Measurements from ENCODE around the gene CDCA7L.
A peak's percentile ranks its signal among the peaks of the same experiment; 100 is the strongest.

CDCA7L gene

GRCh38 chr7:21945454-21946221, at the start of gene CDCA7L:
Gene CDCA7L (minus strand): TSS chr7:21945899. CDS start chr7:21945804, 95 bp downstream.
- Histone ChIP-seq H3K4me1 (ENCODE audit: control insufficient read depth, insufficient read depth, low read length) (peaks cover 9% of the 10 kb centered on the region), H3K27ac (ENCODE audit: low read depth, low read length) (peak within 1 kb of the TSS; percentile 68), H3K4me3 (ENCODE audit: low read length) (peak within 1 kb of the TSS; percentile 81), H3K36me3 (ENCODE audit: control insufficient read depth, insufficient read depth, low read length) (no peaks in the 10 kb centered on the region), H3K27me3 (ENCODE audit: control insufficient read depth, insufficient read depth, low read length) (no peaks in the 10 kb centered on the region), H3K9ac (ENCODE audit: low read length) (peak within 1 kb of the TSS; percentile 57)

- H3K4me3 ChIP-seq (ENCODE audit: low read length): no peak overlapping the region
- H3K27ac ChIP-seq (ENCODE audit: low read depth, low read length): no peak overlapping the region
- no peak overlapping the region for H3K9ac ChIP-seq (ENCODE audit: low read length)
- H3K27me3 ChIP-seq (ENCODE audit: control insufficient read depth, insufficient read depth, low read length): no peaks in the 10 kb centered on the region
- H3K4me1 ChIP-seq (ENCODE audit: control insufficient read depth, insufficient read depth, low read length): no peaks in the 10 kb centered on the region
- H3K36me3 ChIP-seq (ENCODE audit: control insufficient read depth, insufficient read depth, low read length): no peaks in the 10 kb centered on the region
These were observed 40.4 kb upstream of the CDCA7L start for GRCh38 chr7:21986096-21986495.

- Histone ChIP-seq H3K4me1 (ENCODE audit: control insufficient read depth, insufficient read depth, low read length) (no peaks in the 10 kb centered on the region), H3K27ac (ENCODE audit: low read depth, low read length) (no peak overlapping the region), H3K27me3 (ENCODE audit: control insufficient read depth, insufficient read depth, low read length) (no peaks in the 10 kb centered on the region), H3K36me3 (ENCODE audit: control insufficient read depth, insufficient read depth, low read length) (no peaks in the 10 kb centered on the region), H3K9ac (ENCODE audit: low read length) (no peak overlapping the region), H3K4me3 (ENCODE audit: low read length) (no peak overlapping the region)
These were observed 38.3 kb upstream of the CDCA7L start for GRCh38 chr7:21984042-21984441.

GRCh38 chr7:21983056-21983455, 37.4 kb upstream of the CDCA7L start:
- Histone ChIP-seq H3K4me3 (ENCODE audit: low read length) (no peak overlapping the region), H3K9ac (ENCODE audit: low read length) (no peak overlapping the region), H3K27me3 (ENCODE audit: control insufficient read depth, insufficient read depth, low read length) (no peaks in the 10 kb centered on the region), H3K4me1 (ENCODE audit: control insufficient read depth, insufficient read depth, low read length) (no peaks in the 10 kb centered on the region), H3K27ac (ENCODE audit: low read depth, low read length) (no peak overlapping the region), H3K36me3 (ENCODE audit: control insufficient read depth, insufficient read depth, low read length) (no peaks in the 10 kb centered on the region)

- H3K9ac ChIP-seq (ENCODE audit: low read length): no peak overlapping the region
- no peak overlapping the region for H3K4me3 ChIP-seq (ENCODE audit: low read length)
These were observed 35.8 kb upstream of the CDCA7L start for GRCh38 chr7:21981524-21981923.

GRCh38 chr7:21980926-21981500, 35.3 kb upstream of the CDCA7L start:
- Histone ChIP-seq H3K27ac (ENCODE audit: low read depth, low read length) (no peak overlapping the region), H3K9ac (ENCODE audit: low read length) (no peak overlapping the region), H3K4me3 (ENCODE audit: low read length) (no peak overlapping the region), H3K27me3 (ENCODE audit: control insufficient read depth, insufficient read depth, low read length) (no peaks in the 10 kb centered on the region), H3K4me1 (ENCODE audit: control insufficient read depth, insufficient read depth, low read length) (no peaks in the 10 kb centered on the region), H3K36me3 (ENCODE audit: control insufficient read depth, insufficient read depth, low read length) (no peaks in the 10 kb centered on the region)

More at GRCh38 chr7:21981524-21981923, 35.8 kb upstream of the CDCA7L start:
- H3K4me1 ChIP-seq (ENCODE audit: control insufficient read depth, insufficient read depth, low read length): no peaks in the 10 kb centered on the region
- H3K27ac ChIP-seq (ENCODE audit: low read depth, low read length): no peak overlapping the region
- no peaks in the 10 kb centered on the region for H3K36me3 ChIP-seq (ENCODE audit: control insufficient read depth, insufficient read depth, low read length)
- no peaks in the 10 kb centered on the region for H3K27me3 ChIP-seq (ENCODE audit: control insufficient read depth, insufficient read depth, low read length)

GRCh38 chr7:21972397-21972784, 26.7 kb upstream of the CDCA7L start:
- no peak overlapping the region for H3K9ac ChIP-seq (ENCODE audit: low read length)
- no peaks in the 10 kb centered on the region for H3K36me3 ChIP-seq (ENCODE audit: control insufficient read depth, insufficient read depth, low read length)
- H3K4me1 ChIP-seq (ENCODE audit: control insufficient read depth, insufficient read depth, low read length): no peaks in the 10 kb centered on the region
- no peak overlapping the region for H3K27ac ChIP-seq (ENCODE audit: low read depth, low read length)
- no peaks in the 10 kb centered on the region for H3K27me3 ChIP-seq (ENCODE audit: control insufficient read depth, insufficient read depth, low read length)
- H3K4me3 ChIP-seq (ENCODE audit: low read length): no peak overlapping the region

GRCh38 chr7:21971780-21972396, 26.2 kb upstream of the CDCA7L start:
- H3K27ac ChIP-seq (ENCODE audit: low read depth, low read length): no peak overlapping the region
- no peaks in the 10 kb centered on the region for H3K27me3 ChIP-seq (ENCODE audit: control insufficient read depth, insufficient read depth, low read length)
- no peaks in the 10 kb centered on the region for H3K36me3 ChIP-seq (ENCODE audit: control insufficient read depth, insufficient read depth, low read length)
- H3K4me1 ChIP-seq (ENCODE audit: control insufficient read depth, insufficient read depth, low read length): no peaks in the 10 kb centered on the region
- no peak overlapping the region for H3K4me3 ChIP-seq (ENCODE audit: low read length)
- no peak overlapping the region for H3K9ac ChIP-seq (ENCODE audit: low read length)

- no peak overlapping the region for H3K9ac ChIP-seq (ENCODE audit: low read length)
- H3K27me3 ChIP-seq (ENCODE audit: control insufficient read depth, insufficient read depth, low read length): no peaks in the 10 kb centered on the region
- H3K36me3 ChIP-seq (ENCODE audit: control insufficient read depth, insufficient read depth, low read length): no peaks in the 10 kb centered on the region
- H3K4me1 ChIP-seq (ENCODE audit: control insufficient read depth, insufficient read depth, low read length): no peaks in the 10 kb centered on the region
- no peak overlapping the region for H3K4me3 ChIP-seq (ENCODE audit: low read length)
- H3K27ac ChIP-seq (ENCODE audit: low read depth, low read length): no peak overlapping the region
These were observed 24.1 kb upstream of the CDCA7L start for GRCh38 chr7:21969822-21970221.

GRCh38 chr7:21967598-21968003, 21.9 kb upstream of the CDCA7L start:
- no peaks in the 10 kb centered on the region for H3K27me3 ChIP-seq (ENCODE audit: control insufficient read depth, insufficient read depth, low read length)
- H3K36me3 ChIP-seq (ENCODE audit: control insufficient read depth, insufficient read depth, low read length): no peaks in the 10 kb centered on the region
- no peak overlapping the region for H3K27ac ChIP-seq (ENCODE audit: low read depth, low read length)
- no peaks in the 10 kb centered on the region for H3K4me1 ChIP-seq (ENCODE audit: control insufficient read depth, insufficient read depth, low read length)
- H3K9ac ChIP-seq (ENCODE audit: low read length): no peak overlapping the region
- no peak overlapping the region for H3K4me3 ChIP-seq (ENCODE audit: low read length)

GRCh38 chr7:21966271-21966670, 20.6 kb upstream of the CDCA7L start:
- Histone ChIP-seq H3K27ac (ENCODE audit: low read depth, low read length) (no peak overlapping the region), H3K4me3 (ENCODE audit: low read length) (no peak overlapping the region), H3K4me1 (ENCODE audit: control insufficient read depth, insufficient read depth, low read length) (no peaks in the 10 kb centered on the region)

GRCh38 chr7:21965291-21965690, 19.6 kb upstream of the CDCA7L start:
- Histone ChIP-seq H3K4me1 (ENCODE audit: control insufficient read depth, insufficient read depth, low read length) (no peaks in the 10 kb centered on the region), H3K9ac (ENCODE audit: low read length) (no peak overlapping the region), H3K4me3 (ENCODE audit: low read length) (no peak overlapping the region), H3K27me3 (ENCODE audit: control insufficient read depth, insufficient read depth, low read length) (no peaks in the 10 kb centered on the region), H3K27ac (ENCODE audit: low read depth, low read length) (no peak overlapping the region), H3K36me3 (ENCODE audit: control insufficient read depth, insufficient read depth, low read length) (no peaks in the 10 kb centered on the region)

More at GRCh38 chr7:21966271-21966670, 20.6 kb upstream of the CDCA7L start:
- H3K9ac ChIP-seq (ENCODE audit: low read length): no peak overlapping the region
- H3K27me3 ChIP-seq (ENCODE audit: control insufficient read depth, insufficient read depth, low read length): no peaks in the 10 kb centered on the region
- H3K36me3 ChIP-seq (ENCODE audit: control insufficient read depth, insufficient read depth, low read length): no peaks in the 10 kb centered on the region

All from rectal smooth muscle tissue (tissue), 1 donor.